Neural cell (in vitro differentiated cells): Measurements from ENCODE around the gene EPHA2. TPM values are rescaled to one million over a fixed set of nuclear protein-coding genes. Genes with fewer than 3 reads are reported as not detected.

Source experiments
- H2AFZ ChIP-seq: fragments of 200-600, 300-800 bp; sonication (generic), shearing (Covaris generic); 2 replicates; pipeline ENCODE4 v1.6.0; 2014; ENCODE audit warnings: low read depth, mild to moderate bottlenecking, antibody characterized with exemption, low read length, moderate library complexity
- H3F3A ChIP-seq: fragments of 200-600 bp; shearing (Covaris generic); 2 replicates; pipeline ENCODE4 v1.6.1; 2016; ENCODE audit warnings: mild to moderate bottlenecking, moderate library complexity, mixed read lengths, antibody characterized with exemption, low read length; ENCODE audit not compliant: insufficient read depth, poor library complexity, severe bottlenecking
- H3K27ac ChIP-seq: fragments of 200-600, 300-800 bp; sonication (generic), shearing (Covaris generic); 2 replicates; pipeline ENCODE4 v1.5.1; 2014; ENCODE audit warnings: mild to moderate bottlenecking, low read length, moderate library complexity
- H3K27me3 ChIP-seq: fragments of 300-800, 200-600 bp; sonication (generic), shearing (Covaris generic); 2 replicates; pipeline ENCODE4 v1.6.0; 2014; ENCODE audit warnings: mild to moderate bottlenecking, low read depth, low read length, moderate library complexity; ENCODE audit not compliant: insufficient read depth
- H3K36me3 ChIP-seq: fragments of 300-800, 200-600 bp; sonication (generic), shearing (Covaris generic); 2 replicates; pipeline ENCODE4 v1.5.1; 2014; ENCODE audit warnings: mild to moderate bottlenecking, antibody characterized with exemption, low read length, moderate library complexity; ENCODE audit not compliant: insufficient read depth
- H3K4me2 ChIP-seq: fragments of 300-800, 200-600 bp; sonication (generic), shearing (Covaris generic); 2 replicates; pipeline ENCODE4 v1.6.0; 2014; ENCODE audit warnings: mild to moderate bottlenecking, low read length
- H3K4me3 ChIP-seq: fragments of 300-800, 200-600 bp; sonication (generic), shearing (Covaris generic); 2 replicates; pipeline ENCODE4 v1.5.1; 2014; ENCODE audit warnings: mild to moderate bottlenecking, low read length, moderate library complexity
- H3K79me2 ChIP-seq: fragments of 200-600 bp; shearing (Covaris generic); replicated peaks from 2 replicates; pipeline ENCODE4 v1.6.0; 2014; ENCODE audit warnings: mild to moderate bottlenecking, low read length, moderate library complexity; ENCODE audit not compliant: insufficient read depth
- H3K9ac ChIP-seq: fragments of 300-800, 200-600 bp; sonication (generic), shearing (Covaris generic); 2 replicates; pipeline ENCODE4 v1.6.1; 2016; ENCODE audit warnings: mild to moderate bottlenecking, low read length, mixed read lengths
- H3K9me2 ChIP-seq: fragments of 200-600 bp; shearing (Covaris generic); 2 replicates; pipeline ENCODE4 v1.6.1; 2016; ENCODE audit warnings: mild to moderate bottlenecking, low read length, mixed read lengths; ENCODE audit not compliant: insufficient read depth
- H3K9me3 ChIP-seq: fragments of 200-600, 300-800 bp; sonication (generic), shearing (Covaris generic); 2 replicates; pipeline ENCODE4 v1.6.1; 2016; ENCODE audit warnings: mild to moderate bottlenecking, mixed run types, low read length, moderate library complexity, mixed read lengths
- H4K20me1 ChIP-seq: fragments of 200-600 bp; shearing (Covaris generic); 2 replicates; pipeline ENCODE4 v1.6.1; 2016; ENCODE audit warnings: mild to moderate bottlenecking, mixed run types; ENCODE audit not compliant: insufficient read depth
- CTCF ChIP-seq: fragments of 450-650 bp; IDR thresholded peaks from 2 replicates; pipeline ENCODE4 v1.5.1; 2014; ENCODE audit warnings: antibody characterized with exemption, mild to moderate bottlenecking, moderate library complexity; ENCODE audit not compliant: poor library complexity, severe bottlenecking
- EP300 ChIP-seq: fragments of 450-650 bp; conservative IDR thresholded peaks from 2 replicates; pipeline ENCODE4 v1.6.1; 2014; ENCODE audit warnings: antibody characterized with exemption, mild to moderate bottlenecking, moderate library complexity; ENCODE audit not compliant: poor library complexity, severe bottlenecking
- EZH2 ChIP-seq: fragments of 200-600, 300-800 bp; shearing (Covaris generic), sonication (generic); IDR thresholded peaks from 2 replicates; pipeline ENCODE4 v1.6.1; 2014; ENCODE audit warnings: antibody characterized with exemption, low read length, borderline replicate concordance, mild to moderate bottlenecking; ENCODE audit not compliant: insufficient read depth, poor library complexity, severe bottlenecking
- MXI1 ChIP-seq: fragments of 450-650 bp; conservative IDR thresholded peaks from 2 replicates; pipeline ENCODE4 v1.6.1; 2014; ENCODE audit warnings: antibody characterized with exemption, mild to moderate bottlenecking; ENCODE audit not compliant: poor library complexity, severe bottlenecking
- POLR2AphosphoS5 ChIP-seq: IDR thresholded peaks from 2 replicates; pipeline ENCODE4 v1.6.1; 2012
- RAD21 ChIP-seq: fragments of 450-650 bp; conservative IDR thresholded peaks from 2 replicates; pipeline ENCODE4 v1.6.1; 2014; ENCODE audit warnings: antibody characterized with exemption, mild to moderate bottlenecking, moderate library complexity
- SMC3 ChIP-seq: fragments of 450-650 bp; conservative IDR thresholded peaks from 2 replicates; pipeline ENCODE4 v1.6.1; 2014; ENCODE audit warnings: antibody characterized with exemption, mild to moderate bottlenecking, moderate library complexity; ENCODE audit not compliant: poor library complexity
- TAF1 ChIP-seq: IDR thresholded peaks from 2 replicates; pipeline ENCODE4 v1.6.1; 2012; ENCODE audit warnings: low read depth
- polyA plus RNA-seq: library from polyadenylated mRNA; depleted of rRNA; stranded (reverse); fragments of >200 nt; gene quantifications from 2 replicates; pipeline ENCODE4 v1.2.3, GENCODE V29; 2014
- TF ChIP-seq, protein P1 (sequence below): IDR thresholded peaks from 2 replicates; pipeline ENCODE4 v1.6.1; 2012; ENCODE audit warnings: borderline replicate concordance

Gene EPHA2
- polyA plus RNA-seq, 1 donor from 2014 or later: 0.63 TPM

GRCh38 chr1:16171314-16172151 lies 15.7 kb upstream of the EPHA2 start:
- Histone ChIP-seq H3K36me3 (no peaks in the 10 kb centered on the region), H3K4me2 (no peak overlapping the region), H3K79me2 (no peaks in the 10 kb centered on the region), H3K4me3 (no peak overlapping the region), H4K20me1 (no peaks in the 10 kb centered on the region), H3K9ac (no peak overlapping the region), H3F3A (no peaks in the 10 kb centered on the region), H3K27ac (no peak overlapping the region), H3K9me2 (no peaks in the 10 kb centered on the region), H2AFZ (no peak overlapping the region), H3K9me3 (no peaks in the 10 kb centered on the region), H3K27me3 (no peaks in the 10 kb centered on the region)
- TF ChIP-seq RAD21 (no peak), POLR2AphosphoS5 (no peak), EZH2 (no peak), CTCF (no peak), SMC3 (no peak), EP300 (no peak), TAF1 (no peak), MXI1 (no peak)
- TF ChIP-seq, protein P1, sequence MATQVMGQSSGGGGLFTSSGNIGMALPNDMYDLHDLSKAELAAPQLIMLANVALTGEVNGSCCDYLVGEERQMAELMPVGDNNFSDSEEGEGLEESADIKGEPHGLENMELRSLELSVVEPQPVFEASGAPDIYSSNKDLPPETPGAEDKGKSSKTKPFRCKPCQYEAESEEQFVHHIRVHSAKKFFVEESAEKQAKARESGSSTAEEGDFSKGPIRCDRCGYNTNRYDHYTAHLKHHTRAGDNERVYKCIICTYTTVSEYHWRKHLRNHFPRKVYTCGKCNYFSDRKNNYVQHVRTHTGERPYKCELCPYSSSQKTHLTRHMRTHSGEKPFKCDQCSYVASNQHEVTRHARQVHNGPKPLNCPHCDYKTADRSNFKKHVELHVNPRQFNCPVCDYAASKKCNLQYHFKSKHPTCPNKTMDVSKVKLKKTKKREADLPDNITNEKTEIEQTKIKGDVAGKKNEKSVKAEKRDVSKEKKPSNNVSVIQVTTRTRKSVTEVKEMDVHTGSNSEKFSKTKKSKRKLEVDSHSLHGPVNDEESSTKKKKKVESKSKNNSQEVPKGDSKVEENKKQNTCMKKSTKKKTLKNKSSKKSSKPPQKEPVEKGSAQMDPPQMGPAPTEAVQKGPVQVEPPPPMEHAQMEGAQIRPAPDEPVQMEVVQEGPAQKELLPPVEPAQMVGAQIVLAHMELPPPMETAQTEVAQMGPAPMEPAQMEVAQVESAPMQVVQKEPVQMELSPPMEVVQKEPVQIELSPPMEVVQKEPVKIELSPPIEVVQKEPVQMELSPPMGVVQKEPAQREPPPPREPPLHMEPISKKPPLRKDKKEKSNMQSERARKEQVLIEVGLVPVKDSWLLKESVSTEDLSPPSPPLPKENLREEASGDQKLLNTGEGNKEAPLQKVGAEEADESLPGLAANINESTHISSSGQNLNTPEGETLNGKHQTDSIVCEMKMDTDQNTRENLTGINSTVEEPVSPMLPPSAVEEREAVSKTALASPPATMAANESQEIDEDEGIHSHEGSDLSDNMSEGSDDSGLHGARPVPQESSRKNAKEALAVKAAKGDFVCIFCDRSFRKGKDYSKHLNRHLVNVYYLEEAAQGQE: no peak

GRCh38 chr1:16170283-16170673 lies 14.4 kb upstream of the EPHA2 start:
- H3K79me2 ChIP-seq: no peaks in the 10 kb centered on the region
- no peaks in the 10 kb centered on the region for H3K9me2 ChIP-seq
- no peak overlapping the region for H3K4me3 ChIP-seq
- H3K36me3 ChIP-seq: no peaks in the 10 kb centered on the region
- no peak overlapping the region for H2AFZ ChIP-seq
- no peaks in the 10 kb centered on the region for H3K27me3 ChIP-seq
- no peak overlapping the region for H3K9ac ChIP-seq
- no peaks in the 10 kb centered on the region for H4K20me1 ChIP-seq
- H3K4me2 ChIP-seq: no peak overlapping the region
- no peak overlapping the region for H3K27ac ChIP-seq
- no peaks in the 10 kb centered on the region for H3K9me3 ChIP-seq
- no peak for TF ChIP-seq SMC3
- no peak for TF ChIP-seq TAF1
- TF ChIP-seq POLR2AphosphoS5: no peak
- H3F3A ChIP-seq: no peaks in the 10 kb centered on the region
